Measurements from ENCODE around the gene COG7.

DNA sequence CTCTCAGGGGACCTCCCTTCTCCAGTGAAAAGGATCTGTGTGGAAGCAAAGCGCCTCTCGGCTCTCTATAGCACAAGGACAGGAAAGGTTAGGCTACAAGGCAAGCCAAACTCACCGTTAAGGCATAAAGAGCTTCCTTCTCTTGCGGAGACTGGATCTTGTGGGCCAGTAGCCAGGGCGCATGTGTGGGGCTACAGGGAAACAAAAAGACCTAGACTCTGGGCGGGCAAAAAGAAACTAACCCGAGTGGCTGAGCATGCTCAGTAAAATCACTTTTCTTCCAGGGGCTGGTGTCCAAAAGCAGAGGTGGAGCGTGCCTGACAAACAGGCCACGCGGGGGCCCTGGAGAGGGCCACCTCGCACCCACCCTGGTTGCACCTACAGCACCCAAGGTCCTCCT lies 41.2 kb upstream of the COG7 start:
- TF ChIP-seq, protein P1, sequence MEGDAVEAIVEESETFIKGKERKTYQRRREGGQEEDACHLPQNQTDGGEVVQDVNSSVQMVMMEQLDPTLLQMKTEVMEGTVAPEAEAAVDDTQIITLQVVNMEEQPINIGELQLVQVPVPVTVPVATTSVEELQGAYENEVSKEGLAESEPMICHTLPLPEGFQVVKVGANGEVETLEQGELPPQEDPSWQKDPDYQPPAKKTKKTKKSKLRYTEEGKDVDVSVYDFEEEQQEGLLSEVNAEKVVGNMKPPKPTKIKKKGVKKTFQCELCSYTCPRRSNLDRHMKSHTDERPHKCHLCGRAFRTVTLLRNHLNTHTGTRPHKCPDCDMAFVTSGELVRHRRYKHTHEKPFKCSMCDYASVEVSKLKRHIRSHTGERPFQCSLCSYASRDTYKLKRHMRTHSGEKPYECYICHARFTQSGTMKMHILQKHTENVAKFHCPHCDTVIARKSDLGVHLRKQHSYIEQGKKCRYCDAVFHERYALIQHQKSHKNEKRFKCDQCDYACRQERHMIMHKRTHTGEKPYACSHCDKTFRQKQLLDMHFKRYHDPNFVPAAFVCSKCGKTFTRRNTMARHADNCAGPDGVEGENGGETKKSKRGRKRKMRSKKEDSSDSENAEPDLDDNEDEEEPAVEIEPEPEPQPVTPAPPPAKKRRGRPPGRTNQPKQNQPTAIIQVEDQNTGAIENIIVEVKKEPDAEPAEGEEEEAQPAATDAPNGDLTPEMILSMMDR (IDR thresholded peaks at IDR 0.05), result no peak
- no peak for TF ChIP-seq POLR2A (IDR thresholded peaks at IDR 0.05)

Data from heart left ventricle (tissue), 13 donors.